ENCODE results near the gene MAP3K5. TPM values are rescaled to one million over a fixed set of nuclear protein-coding genes. Genes with fewer than 3 reads are reported as not detected.

The MAP3K5 gene
- total RNA-seq, 1 experiment from 2014 or later = 8.1 TPM

DNA sequence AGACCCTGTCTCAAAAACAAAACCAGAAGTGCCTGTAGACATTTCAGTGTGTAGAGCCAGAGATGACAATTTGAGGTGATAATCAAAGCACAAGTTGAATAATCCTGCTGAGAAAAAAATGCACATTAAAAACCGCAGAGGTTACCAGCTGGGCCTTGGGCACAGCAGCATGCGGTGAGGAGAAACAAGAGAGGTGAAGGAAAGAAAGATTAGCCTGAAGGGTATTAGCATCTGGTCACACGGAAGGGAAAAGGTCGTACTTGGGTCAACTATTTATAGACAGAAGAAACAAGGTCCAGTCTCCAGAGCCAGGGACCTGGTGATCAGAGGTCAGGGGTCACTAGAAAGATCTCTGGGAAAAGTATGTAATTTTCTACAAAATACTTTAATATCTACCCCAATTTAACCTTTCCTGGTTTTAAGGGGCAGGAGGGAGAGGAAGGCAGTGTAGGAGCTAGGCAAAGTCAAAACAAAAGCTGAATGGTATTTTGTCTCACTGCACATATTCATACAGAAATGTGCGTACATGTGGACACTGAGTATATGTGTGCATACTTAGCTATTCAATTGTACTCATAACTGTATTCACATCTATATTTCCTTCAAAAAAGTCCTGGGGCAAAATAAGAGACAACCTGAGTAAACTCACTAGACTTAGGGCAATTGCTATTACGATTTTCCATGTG lies 252.2 kb downstream of the MAP3K5 start:
- POLR2A ChIA-PET = no interaction called here
- Histone ChIP-seq H3K9me3 (ENCODE audit: control insufficient read depth, insufficient read depth, low read depth, low read length) (no peaks in the 10 kb centered on the region), H3K4me3 (ENCODE audit: low read depth in 2 of 2, low read length in 2 of 2) (no peak overlapping the region), H3K4me1 (ENCODE audit: control insufficient read depth, insufficient read depth, low read length) (no peaks in the 10 kb centered on the region), H3K27me3 (ENCODE audit: control insufficient read depth, insufficient read depth, low read length) (peaks cover 4% of the 10 kb centered on the region; the same call in 1 of the 2 replicates), H3K27ac (ENCODE audit: low read length) (no peak overlapping the region), H3K36me3 (ENCODE audit: control insufficient read depth, insufficient read depth, low read length) (no peaks in the 10 kb centered on the region)
- TF ChIP-seq, protein P1, sequence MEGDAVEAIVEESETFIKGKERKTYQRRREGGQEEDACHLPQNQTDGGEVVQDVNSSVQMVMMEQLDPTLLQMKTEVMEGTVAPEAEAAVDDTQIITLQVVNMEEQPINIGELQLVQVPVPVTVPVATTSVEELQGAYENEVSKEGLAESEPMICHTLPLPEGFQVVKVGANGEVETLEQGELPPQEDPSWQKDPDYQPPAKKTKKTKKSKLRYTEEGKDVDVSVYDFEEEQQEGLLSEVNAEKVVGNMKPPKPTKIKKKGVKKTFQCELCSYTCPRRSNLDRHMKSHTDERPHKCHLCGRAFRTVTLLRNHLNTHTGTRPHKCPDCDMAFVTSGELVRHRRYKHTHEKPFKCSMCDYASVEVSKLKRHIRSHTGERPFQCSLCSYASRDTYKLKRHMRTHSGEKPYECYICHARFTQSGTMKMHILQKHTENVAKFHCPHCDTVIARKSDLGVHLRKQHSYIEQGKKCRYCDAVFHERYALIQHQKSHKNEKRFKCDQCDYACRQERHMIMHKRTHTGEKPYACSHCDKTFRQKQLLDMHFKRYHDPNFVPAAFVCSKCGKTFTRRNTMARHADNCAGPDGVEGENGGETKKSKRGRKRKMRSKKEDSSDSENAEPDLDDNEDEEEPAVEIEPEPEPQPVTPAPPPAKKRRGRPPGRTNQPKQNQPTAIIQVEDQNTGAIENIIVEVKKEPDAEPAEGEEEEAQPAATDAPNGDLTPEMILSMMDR (IDR thresholded peaks at IDR 0.05) = no peak
- TF ChIP-seq POLR2AphosphoS5 (IDR thresholded peaks at IDR 0.05; ENCODE audit: low read depth, low read length) (no peak), SIN3A (IDR thresholded peaks at IDR 0.05; ENCODE audit: borderline replicate concordance, insufficient read depth, low read depth, low read length) (no peak), TCF7L2 (IDR thresholded peaks at IDR 0.05; ENCODE audit: low read depth, low read length) (no peak)
- TF ChIP-seq, protein P2, sequence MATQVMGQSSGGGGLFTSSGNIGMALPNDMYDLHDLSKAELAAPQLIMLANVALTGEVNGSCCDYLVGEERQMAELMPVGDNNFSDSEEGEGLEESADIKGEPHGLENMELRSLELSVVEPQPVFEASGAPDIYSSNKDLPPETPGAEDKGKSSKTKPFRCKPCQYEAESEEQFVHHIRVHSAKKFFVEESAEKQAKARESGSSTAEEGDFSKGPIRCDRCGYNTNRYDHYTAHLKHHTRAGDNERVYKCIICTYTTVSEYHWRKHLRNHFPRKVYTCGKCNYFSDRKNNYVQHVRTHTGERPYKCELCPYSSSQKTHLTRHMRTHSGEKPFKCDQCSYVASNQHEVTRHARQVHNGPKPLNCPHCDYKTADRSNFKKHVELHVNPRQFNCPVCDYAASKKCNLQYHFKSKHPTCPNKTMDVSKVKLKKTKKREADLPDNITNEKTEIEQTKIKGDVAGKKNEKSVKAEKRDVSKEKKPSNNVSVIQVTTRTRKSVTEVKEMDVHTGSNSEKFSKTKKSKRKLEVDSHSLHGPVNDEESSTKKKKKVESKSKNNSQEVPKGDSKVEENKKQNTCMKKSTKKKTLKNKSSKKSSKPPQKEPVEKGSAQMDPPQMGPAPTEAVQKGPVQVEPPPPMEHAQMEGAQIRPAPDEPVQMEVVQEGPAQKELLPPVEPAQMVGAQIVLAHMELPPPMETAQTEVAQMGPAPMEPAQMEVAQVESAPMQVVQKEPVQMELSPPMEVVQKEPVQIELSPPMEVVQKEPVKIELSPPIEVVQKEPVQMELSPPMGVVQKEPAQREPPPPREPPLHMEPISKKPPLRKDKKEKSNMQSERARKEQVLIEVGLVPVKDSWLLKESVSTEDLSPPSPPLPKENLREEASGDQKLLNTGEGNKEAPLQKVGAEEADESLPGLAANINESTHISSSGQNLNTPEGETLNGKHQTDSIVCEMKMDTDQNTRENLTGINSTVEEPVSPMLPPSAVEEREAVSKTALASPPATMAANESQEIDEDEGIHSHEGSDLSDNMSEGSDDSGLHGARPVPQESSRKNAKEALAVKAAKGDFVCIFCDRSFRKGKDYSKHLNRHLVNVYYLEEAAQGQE (IDR thresholded peaks at IDR 0.05; ENCODE audit: insufficient read depth in 1 of 2, low read depth in 2 of 2, low read length in 1 of 2) = no peak
- intact Hi-C loops (cut with micrococcal nuclease; ENCODE audit: unreplicated experiment) = no loop called here
- CTCF ChIA-PET = no interaction called here
- no TSS peak for BruUV-seq (replicated peaks)
- no peak for ATAC-seq
- in situ Hi-C loops (cut with HindIII; ENCODE audit: low pct_unique_long_range_greater_than_20kb, low sequenced_read_pairs) = no loop called here
- DNase-seq (ENCODE audit: low read depth, low spot score) = no peak

DNA sequence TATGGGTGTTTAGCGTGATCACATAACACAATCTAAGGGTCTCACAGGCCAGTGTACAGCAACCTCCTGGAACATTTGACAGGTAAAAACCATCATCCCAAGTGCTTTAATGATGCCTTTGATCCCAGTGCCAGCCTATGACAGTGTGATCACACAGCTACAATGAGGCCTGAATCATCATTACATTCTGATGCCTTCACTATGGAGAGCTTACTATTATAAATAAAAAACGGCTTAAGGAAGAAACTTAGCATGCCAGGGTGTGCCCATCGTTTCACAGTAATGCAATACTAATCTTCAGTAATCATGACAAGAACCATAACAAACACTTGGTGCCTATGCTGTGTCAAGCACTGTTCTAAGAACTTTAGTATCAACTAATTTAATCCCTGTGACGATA lies 253.4 kb downstream of the MAP3K5 start:
- ChIA-PET POLR2A (no interaction called here), CTCF (no interaction called here)
- ATAC-seq = no peak
- Histone ChIP-seq H3K36me3 (ENCODE audit: control insufficient read depth, insufficient read depth, low read length) (no peaks in the 10 kb centered on the region), H3K4me1 (ENCODE audit: control insufficient read depth, insufficient read depth, low read length) (no peaks in the 10 kb centered on the region), H3K27ac (ENCODE audit: low read length) (no peak overlapping the region), H3K9me3 (ENCODE audit: control insufficient read depth, insufficient read depth, low read depth, low read length) (no peaks in the 10 kb centered on the region), H3K27me3 (ENCODE audit: control insufficient read depth, insufficient read depth, low read length) (peaks cover 4% of the 10 kb centered on the region; the same call in 1 of the 2 replicates), H3K4me3 (ENCODE audit: low read depth in 2 of 2, low read length in 2 of 2) (no peak overlapping the region)
- in situ Hi-C loops (cut with HindIII; ENCODE audit: low pct_unique_long_range_greater_than_20kb, low sequenced_read_pairs) = no loop called here
- no peak for TF ChIP-seq TCF7L2 (IDR thresholded peaks at IDR 0.05; ENCODE audit: low read depth, low read length)
- TF ChIP-seq POLR2AphosphoS5 (IDR thresholded peaks at IDR 0.05; ENCODE audit: low read depth, low read length) = no peak
- TF ChIP-seq, protein P1 (IDR thresholded peaks at IDR 0.05) = no peak
- TF ChIP-seq SIN3A (IDR thresholded peaks at IDR 0.05; ENCODE audit: borderline replicate concordance, insufficient read depth, low read depth, low read length) = no peak
- TF ChIP-seq, protein P2 (IDR thresholded peaks at IDR 0.05; ENCODE audit: insufficient read depth in 1 of 2, low read depth in 2 of 2, low read length in 1 of 2) = no peak
- no peak for DNase-seq (ENCODE audit: low read depth, low spot score)
- BruUV-seq (replicated peaks) = no TSS peak
- intact Hi-C loops (cut with micrococcal nuclease; ENCODE audit: unreplicated experiment) = no loop called here

All from Panc1 (cell line).